Activated CD4-positive, alpha-beta memory T cell treated with anti-CD3 and anti-CD28 coated beads for 36 hours (primary cell): Measurements from ENCODE around the gene MRPL11. TPM values are rescaled to one million over a fixed set of nuclear protein-coding genes. Genes with fewer than 3 reads are reported as not detected.
"Not testable (repeated sequence)": the region's sequence is repeated elsewhere in the genome, so short reads cannot be mapped to it uniquely, and the experiment has no call there.

Experiments
- CTCF ChIA-PET: fragments of 350-600 bp; sonication (Branson Sonifier 250); formaldehyde crosslinking; loops from one replicate; lab custom pipeline; 2021; ENCODE audit warnings: antibody characterized with exemption, inconsistent platforms; lab: Charles Lee
- POLR2A ChIA-PET: fragments of 350-600 bp; sonication (Branson Sonifier 250); formaldehyde crosslinking; loops from one replicate; lab custom pipeline; 2021; ENCODE audit warnings: antibody characterized with exemption; lab: Charles Lee
- DNase-seq: peaks from one replicate; pipeline ENCODE4 v3.0.0-alpha.2; 2020
- H3K27ac Mint-ChIP-seq: one replicate; pipeline ENCODE4 v1.8.0; 2021; ENCODE audit warnings: mixed read lengths
- H3K27me3 Mint-ChIP-seq: one replicate; pipeline ENCODE4 v1.8.0; 2021; ENCODE audit warnings: mixed read lengths
- H3K36me3 Mint-ChIP-seq: one replicate; pipeline ENCODE4 v1.8.0; 2021; ENCODE audit warnings: mixed read lengths
- H3K4me1 Mint-ChIP-seq: one replicate; pipeline ENCODE4 v1.8.0; 2021; ENCODE audit warnings: low read depth, mixed read lengths
- H3K4me3 Mint-ChIP-seq: one replicate; pipeline ENCODE4 v1.8.0; 2021; ENCODE audit warnings: mild to moderate bottlenecking, mixed read lengths
- H3K9me3 Mint-ChIP-seq: one replicate; pipeline ENCODE4 v1.8.0; 2021; ENCODE audit warnings: mixed read lengths
- intact Hi-C: fragments of 100-400 bp; cut with micrococcal nuclease; formaldehyde crosslinking; loops from one replicate; pipeline ENCODE4 v1.15.1; 2023
- total RNA-seq, 2 experiments: library from RNA; stranded (reverse); gene quantifications; one replicate each; pipeline ENCODE4 v1.2.3, GENCODE V29; 2021

The MRPL11 gene
- total RNA-seq, 2 experiments from 2014 or later = 104 to 106 TPM

DNA sequence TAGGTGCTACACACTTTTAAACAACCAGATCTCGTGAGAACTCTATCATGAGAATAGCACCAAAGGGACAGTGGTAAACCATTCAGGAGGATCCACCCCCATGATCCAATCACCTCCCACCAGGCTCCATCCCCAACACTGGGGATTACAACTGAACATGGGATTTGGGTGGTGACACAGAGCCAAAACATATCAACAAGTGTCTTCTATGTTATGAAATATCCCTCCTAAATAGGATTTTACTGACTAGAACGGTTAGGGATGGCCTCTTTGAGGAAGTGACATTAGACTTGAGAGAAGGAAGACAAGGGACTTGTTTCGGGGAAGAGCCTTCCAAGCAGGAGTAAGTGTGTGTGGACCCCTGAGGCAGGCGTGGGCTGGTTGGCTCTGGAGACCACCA, 11.9 kb upstream of the MRPL11 start:
- no peak for DNase-seq
- no peaks in the 10 kb centered on the region for H3K9me3 Mint-ChIP-seq
- H3K27me3 Mint-ChIP-seq = peaks cover 5% of the 10 kb centered on the region
- intact Hi-C loops = no loop called here
- H3K36me3 Mint-ChIP-seq = no peaks in the 10 kb centered on the region
- POLR2A ChIA-PET = no interaction called here
- CTCF ChIA-PET = no interaction called here
- no peak overlapping the region for H3K27ac Mint-ChIP-seq
- no peak overlapping the region for H3K4me3 Mint-ChIP-seq
- H3K4me1 Mint-ChIP-seq = peaks cover 16% of the 10 kb centered on the region

DNA sequence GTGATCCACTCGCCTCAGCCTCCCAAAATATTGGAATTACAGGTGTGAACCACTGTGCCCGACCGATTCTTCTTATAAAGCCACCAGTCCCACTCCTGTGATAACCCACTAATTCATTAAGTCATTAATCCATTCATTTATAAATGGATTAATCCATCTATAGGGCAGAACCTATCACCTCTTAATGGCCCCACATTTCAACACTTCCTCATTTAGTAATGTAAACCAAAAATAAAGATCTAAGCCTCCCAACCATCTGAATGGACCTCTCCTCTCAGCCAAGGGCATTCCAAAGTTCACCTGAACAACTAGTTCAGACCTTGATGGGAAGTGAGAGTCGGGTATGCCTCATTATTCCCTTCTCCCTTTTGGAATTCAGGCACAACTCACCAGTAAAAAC, 9.9 kb upstream of the MRPL11 start:
- intact Hi-C loops = no loop called here
- Mint-ChIP-seq H3K36me3 (no peaks in the 10 kb centered on the region), H3K27me3 (peaks cover 6% of the 10 kb centered on the region), H3K9me3 (peaks cover 5% of the 10 kb centered on the region), H3K27ac (no peak overlapping the region), H3K4me1 (no peaks in the 10 kb centered on the region), H3K4me3 (no peak overlapping the region)
- ChIA-PET POLR2A (no interaction called here), CTCF (no interaction called here)
- no peak for DNase-seq

DNA sequence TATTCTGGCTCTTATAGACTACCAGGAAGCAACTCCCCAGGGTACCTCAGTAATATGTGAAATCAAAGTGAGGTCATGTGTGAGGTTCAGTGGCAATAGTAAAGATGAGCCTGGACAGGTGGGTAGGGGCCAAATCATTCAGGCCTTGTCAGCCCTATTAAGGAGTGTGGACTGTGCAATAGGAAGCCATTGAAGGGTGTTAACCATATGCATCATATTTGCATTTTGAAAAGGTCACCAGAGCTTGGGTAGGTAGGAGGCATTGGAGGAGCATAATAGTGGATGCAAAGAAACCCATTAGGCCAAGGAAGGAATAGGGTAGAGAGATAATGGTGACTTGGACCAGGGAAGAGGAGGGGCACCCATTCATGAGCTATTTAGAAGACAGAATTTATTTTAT, 8.4 kb upstream of the MRPL11 start:
- H3K27ac Mint-ChIP-seq = no peak overlapping the region
- no peak for DNase-seq
- H3K36me3 Mint-ChIP-seq = no peaks in the 10 kb centered on the region
- CTCF ChIA-PET = no interaction called here
- no peak overlapping the region for H3K4me3 Mint-ChIP-seq
- peaks cover 9% of the 10 kb centered on the region for H3K27me3 Mint-ChIP-seq
- H3K9me3 Mint-ChIP-seq = peaks cover 12% of the 10 kb centered on the region
- POLR2A ChIA-PET = no interaction called here
- no peaks in the 10 kb centered on the region for H3K4me1 Mint-ChIP-seq
- intact Hi-C loops = no loop called here

GRCh38 chr11:66443602-66444001, 5.0 kb upstream of the MRPL11 start:
- Mint-ChIP-seq H3K36me3 (no peaks in the 10 kb centered on the region), H3K9me3 (peaks cover 12% of the 10 kb centered on the region)
- intact Hi-C loops = no loop called here

DNA sequence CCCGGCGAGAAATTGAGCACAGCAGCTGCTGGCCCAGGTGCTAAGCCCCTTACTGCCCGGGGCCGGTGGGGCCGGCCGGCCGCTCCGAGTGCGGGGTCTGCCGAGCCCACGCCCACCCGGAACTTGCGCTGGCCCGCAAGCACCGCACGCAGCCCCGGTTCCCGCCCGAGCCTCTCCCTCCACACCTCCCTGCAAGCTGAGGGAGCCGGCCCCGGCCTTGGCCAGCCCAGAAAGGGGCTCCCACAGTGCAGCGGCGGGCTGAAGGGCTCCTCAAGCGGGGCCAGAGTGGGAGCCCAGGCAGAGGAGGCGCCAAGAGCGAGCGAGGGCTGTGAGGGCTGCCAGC, 2.3 kb upstream of the MRPL11 start:
- peaks cover 13% of the 10 kb centered on the region for H3K4me1 Mint-ChIP-seq
- CTCF ChIA-PET = interaction anchor here (1.7 to 1.9 kb wide), 2 partner anchors 33 to 38 kb away, joined by 4 to 8 read pairs; no protein-coding TSS in a partner anchor

More at GRCh38 chr11:66443602-66444001, 5.0 kb upstream of the MRPL11 start:
- no peak for DNase-seq
- Mint-ChIP-seq H3K27ac (no peak overlapping the region), H3K27me3 (peaks cover 6% of the 10 kb centered on the region), H3K4me3 (no peak overlapping the region), H3K4me1 (peaks cover 3% of the 10 kb centered on the region)
- ChIA-PET CTCF (interaction anchor here (1.0 kb wide), 1 partner anchor 35 kb away, joined by 3 read pairs; no protein-coding TSS in a partner anchor), POLR2A (no interaction called here)

GRCh38 chr11:66440101-66440939, 1.7 kb upstream of the MRPL11 start:
- H3K4me3 Mint-ChIP-seq, H3K36me3 Mint-ChIP-seq: not testable (repeated sequence)

More for the DNA sequence above, 2.3 kb upstream of the MRPL11 start:
- intact Hi-C loops, DNase-seq, H3K27me3 Mint-ChIP-seq, POLR2A ChIA-PET, H3K27ac Mint-ChIP-seq, H3K4me3 Mint-ChIP-seq, H3K36me3 Mint-ChIP-seq: not testable (repeated sequence)
- H3K9me3 Mint-ChIP-seq = peaks cover 12% of the 10 kb centered on the region

GRCh38 chr11:66437979-66438503, 607 bp downstream of the MRPL11 start:
- CTCF ChIA-PET = interaction anchor here (0.8 to 2.8 kb wide), 23 partner anchors 8 to 240 kb away, joined by 3 to 38 read pairs (median 5); partner anchors contain the start of genes BRMS1, CCDC87, CCS and DPP3
- DNase-seq = no peak
- Mint-ChIP-seq H3K27me3 (peaks cover 2% of the 10 kb centered on the region), H3K4me3 (peak overlapping the region; percentile 86), H3K36me3 (peaks cover 7% of the 10 kb centered on the region), H3K9me3 (peaks cover 3% of the 10 kb centered on the region), H3K27ac (peak overlapping the region; percentile 99), H3K4me1 (peaks cover 13% of the 10 kb centered on the region)
- POLR2A ChIA-PET = interaction anchor here (0.6 to 1.7 kb wide), 9 partner anchors 17 to 240 kb away, joined by 3 to 8 read pairs (median 4); partner anchors contain the start of genes DPP3, NPAS4, RBM4B and SLC29A2
- intact Hi-C loops = loop anchor here (2.0 kb wide), 2 partner anchors 29 to 241 kb away; no protein-coding TSS in a partner anchor

More at GRCh38 chr11:66440101-66440939, 1.7 kb upstream of the MRPL11 start:
- intact Hi-C loops, DNase-seq, H3K27me3 Mint-ChIP-seq, H3K27ac Mint-ChIP-seq: not testable (repeated sequence)
- CTCF ChIA-PET = interaction anchor here (1.7 to 2.8 kb wide), 3 partner anchors 32 to 237 kb away, joined by 4 to 28 read pairs (median 8); partner anchors contain the start of gene RBM4B
- Mint-ChIP-seq H3K4me1 (peaks cover 13% of the 10 kb centered on the region), H3K9me3 (peaks cover 12% of the 10 kb centered on the region)
- POLR2A ChIA-PET = interaction anchor here (1.2 kb wide), 1 partner anchor 26 kb away, joined by 3 read pairs; the partner anchor contains the start of gene PELI3

DNA sequence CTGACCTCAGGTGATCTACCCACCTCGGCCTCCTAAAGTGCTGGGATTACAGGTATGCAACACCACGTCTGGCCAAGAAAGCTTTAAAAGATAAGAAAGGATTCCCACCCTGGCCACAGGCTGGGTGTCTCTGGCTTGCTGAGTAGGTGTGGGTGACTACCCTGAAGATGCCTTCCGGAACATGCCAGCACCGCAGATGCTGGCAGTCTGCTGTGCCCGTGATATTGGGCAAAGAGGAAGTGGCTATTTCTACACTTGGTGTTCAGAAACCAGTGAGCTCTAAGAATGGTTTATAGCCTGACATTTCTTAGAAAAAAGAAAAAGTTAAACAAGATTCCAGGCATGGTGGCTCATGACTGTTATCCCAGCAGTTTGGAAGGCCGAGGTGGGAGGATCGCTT, 6.1 kb downstream of the MRPL11 start:
- H3K4me3 Mint-ChIP-seq = no peak overlapping the region
- ChIA-PET CTCF (interaction anchor here (0.7 to 7.3 kb wide), 6 partner anchors 15 to 246 kb away, joined by 3 to 104 read pairs (median 4); partner anchors contain the start of genes DPP3 and RBM4B), POLR2A (interaction anchor here (0.6 kb wide), 1 partner anchor 31 kb away, joined by 3 read pairs; no protein-coding TSS in a partner anchor)
- intact Hi-C loops = no loop called here
- no peaks in the 10 kb centered on the region for H3K27me3 Mint-ChIP-seq
- no peak for DNase-seq
- H3K27ac Mint-ChIP-seq = no peak overlapping the region
- H3K9me3 Mint-ChIP-seq = no peaks in the 10 kb centered on the region
- H3K36me3 Mint-ChIP-seq = peaks cover 13% of the 10 kb centered on the region
- peaks cover 2% of the 10 kb centered on the region for H3K4me1 Mint-ChIP-seq

DNA sequence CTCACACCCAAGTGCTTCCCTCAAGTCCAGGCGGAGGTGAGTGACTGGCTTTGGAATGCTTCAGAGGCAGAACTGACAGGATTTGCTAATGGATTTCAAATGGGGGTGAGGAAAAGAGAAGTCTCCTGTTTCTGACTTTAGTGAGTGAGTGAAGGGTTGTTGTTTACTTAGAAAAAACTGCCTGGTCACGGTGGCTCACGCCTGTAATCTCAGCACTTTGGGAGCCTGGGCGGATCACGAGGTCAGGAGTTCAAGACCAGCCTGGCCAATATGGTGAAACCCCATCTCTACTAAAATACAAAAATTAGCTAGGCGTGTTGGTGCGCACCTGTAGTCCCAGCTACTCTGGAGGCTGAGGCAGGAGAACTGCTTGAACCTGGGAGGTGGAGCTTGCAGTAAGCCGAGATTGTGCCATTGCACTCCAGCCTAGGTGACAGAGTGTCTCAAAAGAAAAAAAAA, 6.7 kb downstream of the MRPL11 start:
- intact Hi-C loops = loop anchor here (2.0 kb wide), 1 partner anchor 247 kb away; no protein-coding TSS in a partner anchor
- H3K27ac Mint-ChIP-seq, H3K9me3 Mint-ChIP-seq, H3K4me3 Mint-ChIP-seq, H3K27me3 Mint-ChIP-seq, H3K4me1 Mint-ChIP-seq, DNase-seq: not testable (repeated sequence)
- CTCF ChIA-PET = interaction anchor here (1.1 to 7.3 kb wide), 2 partner anchors 24 to 47 kb away, joined by 3 to 104 read pairs; no protein-coding TSS in a partner anchor
- POLR2A ChIA-PET = interaction anchor here (0.6 kb wide), 1 partner anchor 31 kb away, joined by 3 read pairs; no protein-coding TSS in a partner anchor
- H3K36me3 Mint-ChIP-seq = peaks cover 13% of the 10 kb centered on the region

DNA sequence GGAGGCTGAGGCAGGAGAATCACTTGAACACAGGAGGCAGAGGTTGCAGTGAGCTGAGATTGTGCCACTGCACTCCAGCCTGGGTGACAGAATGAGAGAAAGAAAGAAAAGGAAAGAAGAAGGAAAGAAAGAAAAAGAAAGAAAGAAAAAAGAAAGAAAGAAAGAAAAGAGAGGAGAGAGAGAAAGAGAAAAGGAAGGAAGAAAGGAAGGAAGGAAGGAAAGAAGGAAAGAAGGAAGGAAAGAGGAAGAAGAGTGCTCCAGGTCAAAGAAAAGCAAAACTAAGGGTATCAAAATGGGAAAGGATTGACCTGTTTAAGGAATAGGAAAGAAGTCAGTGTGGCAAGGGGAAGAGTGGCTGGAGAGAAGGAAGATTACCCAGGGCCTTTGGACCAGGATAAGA, 7.4 kb downstream of the MRPL11 start:
- H3K27me3 Mint-ChIP-seq, H3K9me3 Mint-ChIP-seq, H3K4me3 Mint-ChIP-seq, POLR2A ChIA-PET, H3K4me1 Mint-ChIP-seq, DNase-seq, H3K27ac Mint-ChIP-seq: not testable (repeated sequence)
- H3K36me3 Mint-ChIP-seq = peaks cover 13% of the 10 kb centered on the region
- intact Hi-C loops = loop anchor here (2.0 kb wide), 1 partner anchor 248 kb away; no protein-coding TSS in a partner anchor
- CTCF ChIA-PET = interaction anchor here (1.1 to 7.3 kb wide), 4 partner anchors 8 to 23 kb away, joined by 3 to 104 read pairs (median 12); partner anchors contain the start of gene MRPL11

DNA sequence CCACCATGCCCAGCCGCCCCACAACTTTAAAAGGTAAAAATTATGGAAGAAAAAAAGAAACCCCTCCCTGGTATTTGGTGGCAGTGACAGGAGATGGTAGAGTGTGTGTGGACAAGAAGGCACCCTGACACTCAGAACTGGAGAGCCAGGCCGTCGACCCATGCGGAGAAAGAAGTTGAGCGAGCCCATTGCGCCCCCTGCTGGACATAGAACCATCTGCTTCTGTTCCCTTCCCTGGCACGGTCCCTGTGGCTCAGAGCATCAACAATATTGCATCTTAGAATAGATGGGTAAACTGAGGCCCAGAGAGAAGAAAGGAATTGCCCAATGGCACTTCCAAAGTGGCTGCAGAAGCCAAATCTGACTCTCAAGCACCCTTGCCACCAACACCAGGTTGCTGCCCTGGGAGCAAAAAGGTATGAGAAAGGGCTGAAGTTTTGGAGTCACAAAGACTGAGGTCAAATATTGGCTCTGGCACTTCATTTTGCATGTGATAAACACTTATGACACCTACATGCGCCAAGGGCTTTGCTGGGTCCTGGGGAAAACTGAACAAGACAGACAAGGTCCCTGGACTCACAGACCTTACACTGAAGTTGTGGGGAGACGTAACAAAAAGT, 8.6 kb downstream of the MRPL11 start:
- H3K27me3 Mint-ChIP-seq = no peaks in the 10 kb centered on the region
- peaks cover 11% of the 10 kb centered on the region for H3K36me3 Mint-ChIP-seq
- intact Hi-C loops = loop anchor here (1.0 to 2.0 kb wide), 3 partner anchors 9 to 249 kb away; partner anchors contain the start of gene NPAS4
- CTCF ChIA-PET = interaction anchor here (0.6 to 7.3 kb wide), 14 partner anchors 8 to 347 kb away, joined by 3 to 104 read pairs (median 5); partner anchors contain the start of genes MRPL11 and RBM4B
- H3K27ac Mint-ChIP-seq = no peak overlapping the region
- H3K9me3 Mint-ChIP-seq = no peaks in the 10 kb centered on the region
- POLR2A ChIA-PET = no interaction called here
- peak; percentile 85 for DNase-seq
- no peak overlapping the region for H3K4me3 Mint-ChIP-seq
- no peaks in the 10 kb centered on the region for H3K4me1 Mint-ChIP-seq
